Right lobe of liver (tissue), 4 donors: ENCODE data around the gene ANKLE1.

Experiments
- POLR2A ChIP-seq: fragments of 450-650 bp; IDR thresholded peaks from one replicate; pipeline ENCODE4 v1.6.1; 2017; ENCODE audit warnings: antibody characterized with exemption, mild to moderate bottlenecking
- TF ChIP-seq, protein P1 (sequence below), 4 donors: fragments of 200-600 bp in 3 of 4; fragments of 450-650 bp in 1 of 4; IDR thresholded peaks; one replicate each; pipeline versions ENCODE4 v1.5.1 to v1.8.0; 2016 to 2022; ENCODE audit warnings: antibody characterized with exemption in 4 of 4, mild to moderate bottlenecking in 2 of 4
- donor health status: DM: no; HTN: no; CAD: no.
- donor health status: DM: no; HTN: no; CAD: no.
- donor health status: DM: no; HTN: yes; CAD: no.

DNA sequence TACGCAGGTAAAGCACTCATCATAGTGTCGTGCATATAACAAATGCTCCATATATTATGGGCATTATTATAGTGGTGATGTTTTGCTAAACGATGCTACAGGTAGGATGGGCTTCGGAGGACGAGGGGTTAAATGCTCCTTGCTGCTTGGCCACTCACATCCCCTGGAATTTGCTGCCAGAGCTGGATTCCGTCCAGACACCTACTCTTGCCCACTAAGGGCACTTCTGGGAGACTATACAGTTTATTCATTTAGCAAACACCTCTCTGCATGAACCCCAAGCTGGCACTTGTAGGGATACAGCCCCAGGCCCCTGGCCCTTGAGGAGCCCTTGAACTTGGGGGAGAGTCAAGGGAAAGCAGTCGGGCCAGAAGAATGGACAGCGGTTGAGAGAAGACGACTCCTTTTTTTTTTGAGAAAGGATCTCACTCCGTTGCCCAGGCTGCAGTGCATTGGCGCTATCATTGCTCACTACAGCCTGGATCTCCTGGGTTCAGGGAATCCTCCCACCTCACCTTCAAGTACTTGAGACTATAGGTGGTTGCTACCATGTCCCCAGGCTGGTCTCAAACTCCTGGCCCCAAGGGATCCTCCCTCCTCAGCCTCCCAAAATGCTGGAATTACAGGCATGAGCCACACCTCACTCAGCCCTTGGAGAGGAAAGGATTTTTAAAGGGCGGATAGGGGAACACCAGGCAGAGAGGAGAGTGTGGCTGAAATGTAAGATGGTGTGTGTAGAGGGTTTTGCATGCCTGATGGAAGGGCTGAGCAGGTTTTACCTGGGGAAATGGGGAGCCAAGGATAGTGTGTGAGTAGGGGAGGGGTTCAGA is 22.9 kb downstream of the ANKLE1 start:
- TF ChIP-seq, protein P1, sequence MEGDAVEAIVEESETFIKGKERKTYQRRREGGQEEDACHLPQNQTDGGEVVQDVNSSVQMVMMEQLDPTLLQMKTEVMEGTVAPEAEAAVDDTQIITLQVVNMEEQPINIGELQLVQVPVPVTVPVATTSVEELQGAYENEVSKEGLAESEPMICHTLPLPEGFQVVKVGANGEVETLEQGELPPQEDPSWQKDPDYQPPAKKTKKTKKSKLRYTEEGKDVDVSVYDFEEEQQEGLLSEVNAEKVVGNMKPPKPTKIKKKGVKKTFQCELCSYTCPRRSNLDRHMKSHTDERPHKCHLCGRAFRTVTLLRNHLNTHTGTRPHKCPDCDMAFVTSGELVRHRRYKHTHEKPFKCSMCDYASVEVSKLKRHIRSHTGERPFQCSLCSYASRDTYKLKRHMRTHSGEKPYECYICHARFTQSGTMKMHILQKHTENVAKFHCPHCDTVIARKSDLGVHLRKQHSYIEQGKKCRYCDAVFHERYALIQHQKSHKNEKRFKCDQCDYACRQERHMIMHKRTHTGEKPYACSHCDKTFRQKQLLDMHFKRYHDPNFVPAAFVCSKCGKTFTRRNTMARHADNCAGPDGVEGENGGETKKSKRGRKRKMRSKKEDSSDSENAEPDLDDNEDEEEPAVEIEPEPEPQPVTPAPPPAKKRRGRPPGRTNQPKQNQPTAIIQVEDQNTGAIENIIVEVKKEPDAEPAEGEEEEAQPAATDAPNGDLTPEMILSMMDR (IDR thresholded peaks at IDR 0.05), result no peak
- TF ChIP-seq POLR2A, result no peak
